Endothelial cell (in vitro differentiated cells): ENCODE results near the gene SLC38A10. TPM values are rescaled to one million over a fixed set of nuclear protein-coding genes. Genes with fewer than 3 reads are reported as not detected.
A peak's percentile ranks its signal among the peaks of the same experiment; 100 is the strongest.

Experiments used
- DNase-seq: peaks from one replicate; pipeline ENCODE4 v3.0.0; 2021; ENCODE audit warnings: low spot score
- H3K27ac Mint-ChIP-seq: one replicate; pipeline ENCODE4 v1.8.0; 2021; ENCODE audit warnings: mixed read lengths, inconsistent platforms; ENCODE audit not compliant: unreplicated experiment
- H3K27me3 Mint-ChIP-seq: one replicate; pipeline ENCODE4 v1.8.0; 2021; ENCODE audit warnings: mild to moderate bottlenecking, moderate library complexity, mixed read lengths, inconsistent platforms; ENCODE audit not compliant: unreplicated experiment
- H3K36me3 Mint-ChIP-seq: one replicate; pipeline ENCODE4 v1.8.0; 2021; ENCODE audit warnings: mild to moderate bottlenecking, low read depth, mixed read lengths, inconsistent platforms; ENCODE audit not compliant: unreplicated experiment
- H3K4me1 Mint-ChIP-seq: one replicate; pipeline ENCODE4 v1.8.0; 2021; ENCODE audit warnings: mild to moderate bottlenecking, mixed read lengths, inconsistent platforms; ENCODE audit not compliant: unreplicated experiment
- H3K4me3 Mint-ChIP-seq: one replicate; pipeline ENCODE4 v1.8.0; 2021; ENCODE audit warnings: mild to moderate bottlenecking, mixed read lengths, inconsistent platforms; ENCODE audit not compliant: unreplicated experiment
- H3K9me3 Mint-ChIP-seq: one replicate; pipeline ENCODE4 v1.8.0; 2021; ENCODE audit warnings: mixed read lengths, inconsistent platforms; ENCODE audit not compliant: unreplicated experiment
- total RNA-seq: library from RNA; stranded (reverse); fragmentation: NEBNext Ultra II Directional; extraction: Animal tissue kit (Norgen Biotek cat#: 25700); gene quantifications from one replicate; pipeline ENCODE4 v1.2.1, GENCODE V29; 2021; ENCODE audit not compliant: unreplicated experiment
- TF ChIP-seq, protein P1 (sequence below): fragments of 200-600 bp; sonication (generic); IDR thresholded peaks from one replicate; pipeline ENCODE4 v1.5.0; 2021; ENCODE audit warnings: antibody characterized with exemption; ENCODE audit not compliant: unreplicated experiment

Gene SLC38A10
- total RNA-seq, 1 donor from 2014 or later = 57.2 TPM

DNA sequence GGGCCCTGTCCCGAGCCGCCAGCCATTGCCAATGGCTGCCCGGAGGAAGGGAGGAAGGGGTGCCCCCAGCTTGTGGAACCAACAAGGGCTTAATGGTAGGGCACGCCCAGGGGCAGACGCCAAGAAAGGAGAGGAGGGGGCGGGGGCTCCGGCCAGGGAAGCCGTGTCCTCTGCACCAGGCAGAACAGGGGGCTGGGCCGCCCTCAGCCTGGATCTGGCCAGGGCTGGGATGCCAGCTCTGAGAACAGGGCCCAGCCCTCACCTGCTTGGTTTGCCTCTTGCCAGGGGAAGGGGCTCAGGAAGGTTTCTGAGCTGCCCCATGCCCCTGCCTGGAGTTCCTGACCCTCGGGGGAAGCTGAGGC, 35.8 kb upstream of the SLC38A10 start:
- H3K9me3 Mint-ChIP-seq = no peaks in the 10 kb centered on the region
- H3K4me3 Mint-ChIP-seq = no peak overlapping the region
- no peaks in the 10 kb centered on the region for H3K36me3 Mint-ChIP-seq
- no peak overlapping the region for H3K27ac Mint-ChIP-seq
- peaks cover 4% of the 10 kb centered on the region for H3K27me3 Mint-ChIP-seq
- no peaks in the 10 kb centered on the region for H3K4me1 Mint-ChIP-seq
- TF ChIP-seq, protein P1, sequence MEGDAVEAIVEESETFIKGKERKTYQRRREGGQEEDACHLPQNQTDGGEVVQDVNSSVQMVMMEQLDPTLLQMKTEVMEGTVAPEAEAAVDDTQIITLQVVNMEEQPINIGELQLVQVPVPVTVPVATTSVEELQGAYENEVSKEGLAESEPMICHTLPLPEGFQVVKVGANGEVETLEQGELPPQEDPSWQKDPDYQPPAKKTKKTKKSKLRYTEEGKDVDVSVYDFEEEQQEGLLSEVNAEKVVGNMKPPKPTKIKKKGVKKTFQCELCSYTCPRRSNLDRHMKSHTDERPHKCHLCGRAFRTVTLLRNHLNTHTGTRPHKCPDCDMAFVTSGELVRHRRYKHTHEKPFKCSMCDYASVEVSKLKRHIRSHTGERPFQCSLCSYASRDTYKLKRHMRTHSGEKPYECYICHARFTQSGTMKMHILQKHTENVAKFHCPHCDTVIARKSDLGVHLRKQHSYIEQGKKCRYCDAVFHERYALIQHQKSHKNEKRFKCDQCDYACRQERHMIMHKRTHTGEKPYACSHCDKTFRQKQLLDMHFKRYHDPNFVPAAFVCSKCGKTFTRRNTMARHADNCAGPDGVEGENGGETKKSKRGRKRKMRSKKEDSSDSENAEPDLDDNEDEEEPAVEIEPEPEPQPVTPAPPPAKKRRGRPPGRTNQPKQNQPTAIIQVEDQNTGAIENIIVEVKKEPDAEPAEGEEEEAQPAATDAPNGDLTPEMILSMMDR = no peak
- DNase-seq = no peak

DNA sequence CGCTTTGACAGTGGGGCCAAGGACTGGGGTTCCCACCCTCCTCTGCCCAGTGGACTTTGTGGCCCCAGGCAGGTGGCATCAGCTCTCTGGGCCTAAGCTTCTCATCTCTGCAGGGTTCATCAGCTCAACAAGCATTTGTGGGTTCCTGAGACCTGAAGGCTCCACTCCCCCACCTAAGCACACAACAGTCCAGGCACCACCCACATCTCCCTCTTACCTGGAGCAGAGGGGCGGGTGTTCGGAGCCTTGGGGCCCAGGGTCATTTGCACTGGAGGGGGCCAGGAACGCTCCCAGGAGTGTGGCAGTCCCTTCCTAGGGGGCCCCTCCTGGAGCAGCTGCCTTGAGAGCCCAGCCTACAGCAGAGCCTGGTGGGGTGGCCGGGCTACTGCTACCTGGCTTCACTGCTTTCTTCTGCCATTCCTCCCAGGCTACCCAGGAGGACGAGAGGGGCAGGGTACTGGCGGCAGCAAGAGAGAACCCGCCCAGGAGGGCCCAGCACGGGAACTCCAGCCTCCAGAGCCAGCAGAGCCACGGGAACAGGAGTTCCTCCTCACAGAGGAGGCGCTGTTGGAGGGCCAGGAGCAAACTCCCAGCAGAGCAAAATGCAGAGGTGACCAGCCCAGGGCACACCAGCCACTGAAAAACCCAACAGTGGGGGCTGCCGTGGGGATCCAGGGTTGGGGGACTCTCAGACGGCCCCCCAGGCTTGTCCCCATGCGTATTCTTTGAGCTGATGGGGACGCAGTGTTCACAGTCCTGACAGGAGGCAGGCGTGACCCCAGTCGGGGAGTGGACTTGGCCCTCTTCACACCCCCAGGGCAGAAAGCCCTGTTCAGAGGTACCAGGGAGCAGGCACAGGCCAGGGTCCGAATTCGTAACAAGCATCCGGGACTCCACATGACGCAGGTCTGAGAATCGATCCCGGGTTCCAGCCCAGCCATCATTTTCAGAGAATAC, 35.1 kb upstream of the SLC38A10 start:
- H3K27ac Mint-ChIP-seq = no peak overlapping the region
- DNase-seq = no peak
- TF ChIP-seq, protein P1 = no peak

DNA sequence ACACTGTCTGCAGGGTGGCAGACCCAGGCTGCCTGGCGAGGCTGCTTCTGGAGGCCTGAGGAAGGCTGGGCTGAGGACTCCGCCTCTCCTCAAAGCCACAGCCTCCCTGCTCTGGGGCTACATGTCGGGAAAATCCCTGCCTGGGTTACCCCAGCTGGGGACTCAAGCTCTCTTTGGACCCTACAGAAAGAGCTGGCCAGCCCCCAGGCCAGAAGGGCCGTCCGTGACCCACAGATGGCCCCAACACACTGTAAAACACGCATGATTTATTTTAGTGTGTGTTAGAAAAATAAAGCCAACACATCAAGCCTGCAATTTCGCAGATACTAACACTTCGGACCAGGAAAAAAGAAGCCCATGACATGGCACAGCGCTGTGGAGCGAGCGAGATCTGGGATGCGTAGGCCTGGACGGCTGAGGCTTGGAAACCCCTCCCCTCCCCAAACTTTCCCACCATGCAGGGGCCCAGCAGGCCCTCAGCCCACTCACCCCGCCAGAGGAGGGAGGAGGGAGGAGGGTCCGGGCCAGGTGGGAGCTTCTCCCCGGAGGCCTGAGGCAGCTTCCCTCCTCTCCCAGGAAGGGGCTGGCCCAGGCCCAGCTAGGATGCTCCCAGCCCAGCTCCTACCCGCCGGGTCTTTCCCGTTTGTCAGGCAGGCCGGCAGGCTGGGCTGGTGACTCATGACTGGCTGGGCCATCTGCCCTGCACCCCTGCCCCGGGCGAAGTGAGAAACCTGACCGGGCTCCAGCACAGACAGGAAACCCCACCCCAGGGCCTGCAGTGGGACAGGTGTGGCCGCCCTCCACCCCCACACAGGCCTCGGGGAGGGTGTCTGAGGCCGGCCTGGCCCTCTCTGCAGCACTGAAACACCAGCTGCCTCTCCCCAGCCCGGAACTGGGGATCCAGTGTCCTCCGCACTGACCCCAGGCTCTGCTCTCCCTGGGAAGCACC, 34.1 kb upstream of the SLC38A10 start:
- DNase-seq = no peak
- no peaks in the 10 kb centered on the region for H3K9me3 Mint-ChIP-seq
- peak overlapping the region; percentile 27 for H3K4me3 Mint-ChIP-seq
- no peak overlapping the region for H3K27ac Mint-ChIP-seq
- no peaks in the 10 kb centered on the region for H3K36me3 Mint-ChIP-seq
- TF ChIP-seq, protein P1 = no peak
- no peaks in the 10 kb centered on the region for H3K4me1 Mint-ChIP-seq
- peaks cover 3% of the 10 kb centered on the region for H3K27me3 Mint-ChIP-seq

More for the DNA sequence above, 35.1 kb upstream of the SLC38A10 start:
- Mint-ChIP-seq H3K36me3 (no peaks in the 10 kb centered on the region), H3K4me3 (no peak overlapping the region), H3K27me3 (peaks cover 4% of the 10 kb centered on the region), H3K9me3 (no peaks in the 10 kb centered on the region), H3K4me1 (no peaks in the 10 kb centered on the region)

- Mint-ChIP-seq H3K4me3 (no peak overlapping the region), H3K36me3 (no peaks in the 10 kb centered on the region), H3K9me3 (no peaks in the 10 kb centered on the region), H3K27ac (no peak overlapping the region), H3K4me1 (no peaks in the 10 kb centered on the region), H3K27me3 (peaks cover 3% of the 10 kb centered on the region)
- DNase-seq = no peak
- TF ChIP-seq, protein P1 = no peak
Observed at GRCh38 chr17:81328489-81328888, 33.4 kb upstream of the SLC38A10 start.
